NCI-H1105 (cell line): ENCODE measurements around the gene ASTN1.

Source experiments
- DNase-seq: peaks from one replicate; lab custom pipeline; 2025; lab: John Stamatoyannopoulos, UW

Gene ASTN1

DNA sequence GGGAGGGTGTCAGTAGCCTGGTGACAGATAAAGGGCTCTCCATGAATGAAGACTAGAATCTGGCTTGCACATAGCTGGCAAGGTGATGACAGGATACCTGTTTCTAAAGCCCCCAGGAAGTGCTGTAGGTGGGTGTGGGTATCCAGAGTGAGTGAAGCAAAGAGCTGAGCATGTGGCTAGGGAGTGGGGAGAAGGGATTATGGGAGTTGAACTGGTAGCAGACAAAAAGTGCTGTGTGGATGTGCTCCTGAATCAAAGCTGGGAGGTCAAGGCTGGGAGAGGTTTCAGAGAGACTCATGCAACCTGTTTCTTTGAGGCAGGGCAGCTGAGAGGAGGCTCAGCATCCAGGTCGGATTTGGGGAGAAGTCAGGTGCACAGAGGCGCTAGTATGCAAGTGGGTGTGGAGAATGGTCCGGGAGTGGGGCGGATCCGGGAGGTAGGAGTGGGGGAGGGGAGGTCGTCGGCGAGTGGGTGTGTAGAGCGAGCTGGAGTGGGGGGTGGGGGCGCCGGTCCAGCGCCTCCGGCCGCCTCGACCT lies 600 bp downstream of the ASTN1 start:
- DNase-seq: no peak

DNA sequence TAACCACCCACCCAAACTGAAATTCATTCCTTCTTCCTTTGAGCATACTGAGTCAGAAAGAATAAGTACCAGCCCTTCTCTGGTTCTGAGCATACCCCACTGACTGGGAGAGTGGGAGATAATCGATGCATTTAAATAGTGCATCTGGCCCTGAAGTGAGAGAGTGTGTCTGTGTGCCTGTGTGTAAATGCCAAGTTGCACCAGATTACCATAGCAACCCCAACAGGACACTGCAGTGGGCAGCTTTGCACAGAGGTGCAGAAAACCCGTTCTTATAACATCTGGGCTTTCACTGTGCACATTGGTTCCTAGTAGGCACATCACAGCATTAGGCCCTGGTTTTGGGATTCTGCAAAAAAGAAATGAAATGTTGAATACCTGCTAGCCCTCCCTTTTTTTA lies 2.3 kb downstream of the ASTN1 start:
- DNase-seq: no peak

DNA sequence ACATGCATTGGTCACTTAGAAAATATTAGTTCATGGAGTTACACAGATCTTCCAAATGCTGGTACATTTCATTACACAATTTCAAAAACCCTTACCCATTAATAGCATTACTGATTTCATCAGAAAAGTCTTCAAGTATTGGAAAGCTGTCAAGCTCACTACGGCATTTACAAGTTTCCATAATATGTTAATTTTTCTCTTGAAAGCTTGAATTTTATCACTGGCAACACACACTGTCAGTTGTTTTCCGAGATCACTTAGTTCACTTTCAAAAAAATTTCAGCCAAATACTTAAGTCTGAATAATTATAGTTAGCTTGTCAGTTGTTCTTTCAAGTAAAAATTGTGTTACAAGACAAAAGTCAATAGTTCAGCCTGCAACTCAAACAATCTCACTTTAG lies 18.0 kb downstream of the ASTN1 start:
- no peak for DNase-seq

DNA sequence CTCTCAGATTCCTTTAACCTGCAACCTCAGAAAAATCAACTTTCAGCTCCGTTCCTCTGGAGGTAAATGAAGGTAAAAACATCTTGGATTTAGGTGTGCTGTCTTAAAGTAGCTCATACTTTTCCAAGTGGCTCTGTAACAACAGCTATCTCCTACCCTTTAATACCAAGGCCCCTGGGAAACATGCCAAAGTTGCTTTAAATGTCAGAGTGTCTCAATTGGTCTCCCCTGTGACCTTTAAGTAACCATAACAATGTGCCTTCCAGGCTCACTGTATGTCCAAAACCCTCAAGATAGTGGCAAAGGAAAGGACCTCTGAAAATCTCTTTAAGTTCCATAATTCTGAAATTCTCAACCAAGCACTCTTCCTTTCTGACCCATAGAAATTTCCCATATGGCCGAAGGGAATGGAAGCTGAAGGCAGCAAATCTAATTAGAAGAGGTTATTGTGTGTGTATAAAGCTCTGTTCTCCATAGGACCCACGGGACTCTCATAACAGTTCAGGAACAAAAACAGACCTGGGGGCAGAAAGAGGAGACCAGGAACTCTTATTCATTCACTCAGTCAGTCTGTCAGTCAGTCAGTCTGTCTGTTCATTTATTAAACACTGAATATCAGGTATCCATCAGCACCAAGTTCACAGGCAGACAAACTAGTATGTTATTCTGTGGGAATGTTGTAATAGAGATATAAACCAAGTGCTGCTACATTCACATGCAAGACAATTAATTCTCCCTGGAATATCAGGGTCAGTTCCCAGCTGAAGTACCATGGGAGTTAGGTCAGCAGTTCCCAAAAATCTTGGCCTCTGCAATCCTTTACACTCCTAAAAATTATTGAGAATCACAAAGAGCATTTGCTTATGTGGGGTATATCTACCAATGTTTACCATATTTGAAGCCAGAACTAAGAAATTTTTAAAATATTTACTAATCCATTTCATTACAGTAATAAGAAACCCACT lies 19.1 kb downstream of the ASTN1 start:
- DNase-seq: no peak

DNA sequence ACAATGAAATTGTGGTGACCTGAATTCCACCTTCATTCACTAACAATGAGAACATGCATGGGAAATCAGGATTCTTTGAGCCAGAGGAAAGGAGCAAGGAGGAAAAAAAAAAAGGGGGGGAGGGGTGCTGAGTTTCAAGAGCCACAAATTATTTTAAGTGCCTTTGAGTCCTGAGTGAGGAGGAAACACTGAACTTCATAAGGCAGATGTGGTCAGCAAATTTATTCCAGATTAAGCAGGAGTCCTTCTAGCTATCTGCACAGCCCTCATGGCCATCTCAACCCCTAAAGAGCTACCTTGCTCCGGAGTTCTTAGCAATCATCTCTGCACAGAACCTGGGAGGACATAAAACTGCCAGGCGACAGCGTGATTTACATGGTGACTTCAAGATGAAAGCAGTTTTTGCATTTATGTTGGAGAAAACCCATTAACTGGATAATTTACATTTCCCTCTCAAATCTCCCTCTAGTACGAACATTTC lies 21.7 kb downstream of the ASTN1 start:
- DNase-seq: no peak

DNA sequence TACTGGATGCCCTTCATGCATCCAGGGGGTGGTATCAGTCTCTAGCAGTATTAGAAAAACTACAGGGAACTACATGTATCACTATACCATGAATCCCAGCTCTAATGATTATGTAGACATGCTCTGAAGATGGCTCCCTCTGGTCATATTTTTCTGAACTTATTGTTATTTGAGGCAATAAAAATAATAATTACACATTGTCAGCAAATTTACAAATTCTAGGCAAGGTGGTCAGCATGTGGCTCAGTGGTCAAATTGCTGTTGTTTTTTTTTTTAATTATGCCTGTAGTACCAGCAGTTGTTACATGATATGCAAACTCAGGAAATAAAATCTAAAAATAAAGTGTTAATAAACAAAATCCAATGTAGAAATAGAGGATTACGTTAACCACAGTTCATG lies 22.5 kb downstream of the ASTN1 start:
- DNase-seq: no peak

DNA sequence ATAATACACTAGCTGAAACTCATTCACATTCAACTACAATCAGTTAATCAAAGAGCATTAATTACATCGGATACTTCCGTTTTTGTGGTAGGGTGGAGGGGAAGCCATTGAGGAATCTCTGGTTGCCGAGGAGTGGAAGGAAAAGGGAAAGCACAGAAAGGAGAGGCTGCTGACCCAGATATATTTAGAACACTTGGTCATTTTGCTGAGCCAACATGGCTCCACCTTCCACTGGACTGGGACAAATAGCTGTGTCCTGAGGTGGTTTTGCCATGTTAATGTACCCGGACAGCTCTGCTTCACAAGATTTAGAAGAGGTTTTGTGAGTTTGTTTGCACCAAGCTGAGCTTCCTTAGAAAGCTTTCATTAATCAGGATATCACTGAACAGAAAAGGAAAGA lies 26.2 kb downstream of the ASTN1 start:
- no peak for DNase-seq

DNA sequence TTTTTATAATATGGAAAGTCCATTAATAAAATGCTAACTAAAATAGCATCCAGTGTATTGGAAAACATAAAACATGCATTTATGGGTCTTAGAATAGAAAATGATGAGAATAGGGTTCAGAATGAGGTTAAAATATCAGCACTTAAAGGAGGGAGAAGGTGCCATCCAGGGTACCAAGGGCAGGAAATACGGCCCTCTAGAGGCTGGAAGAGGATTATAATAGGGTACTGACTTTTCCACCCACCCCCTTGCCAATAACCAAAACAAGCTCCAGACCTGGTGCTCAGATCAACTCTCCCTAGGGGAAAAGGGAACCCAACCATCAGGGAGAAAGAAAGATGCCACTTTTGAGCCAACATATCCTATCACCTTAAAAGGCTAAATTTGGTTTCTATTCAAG lies 26.7 kb downstream of the ASTN1 start:
- DNase-seq: no peak

DNA sequence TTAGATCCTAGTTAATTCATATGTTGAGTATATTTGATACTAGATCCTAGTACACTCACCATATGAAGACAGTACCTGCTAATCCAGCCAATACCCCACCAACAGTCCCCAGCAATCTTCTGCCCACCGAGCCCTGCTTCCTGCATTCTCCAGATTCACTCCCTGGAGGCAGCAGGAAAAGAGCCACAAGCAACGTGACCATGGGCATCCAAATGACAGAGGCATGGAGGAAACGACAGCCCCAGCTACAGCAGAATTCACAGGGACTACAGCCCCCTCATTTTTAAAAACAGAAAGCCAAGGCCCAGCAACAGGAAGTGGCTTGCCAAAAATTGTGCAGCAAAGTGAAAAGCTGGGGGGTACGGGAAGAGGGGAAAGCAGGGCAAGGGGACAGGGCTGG lies 29.3 kb downstream of the ASTN1 start:
- DNase-seq: no peak

DNA sequence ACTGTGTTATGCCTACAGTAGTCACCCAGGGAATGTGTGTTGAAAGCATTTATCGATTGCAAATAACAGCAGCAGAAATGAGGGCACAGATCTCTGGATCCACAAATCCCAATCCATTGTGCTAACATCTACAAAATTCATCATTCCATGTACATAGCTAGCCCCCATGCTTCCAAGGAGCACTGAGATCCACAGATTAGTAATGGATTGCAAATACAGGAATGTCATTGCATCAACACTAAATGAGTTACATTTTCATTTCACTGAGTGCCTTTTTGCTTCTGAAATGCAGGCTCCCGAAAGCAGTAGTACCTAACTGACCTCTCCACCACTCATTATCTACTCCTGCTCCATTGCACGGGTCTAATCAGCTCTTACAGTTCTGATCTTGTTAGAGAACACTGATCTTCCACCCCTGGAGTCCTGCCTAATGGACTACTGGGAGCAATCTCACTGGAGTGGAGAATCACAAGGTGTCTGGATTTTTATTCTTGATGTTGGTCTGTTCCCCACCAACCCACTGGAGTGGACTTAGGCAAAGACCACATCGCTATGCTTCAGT lies 30.5 kb downstream of the ASTN1 start:
- no peak for DNase-seq

DNA sequence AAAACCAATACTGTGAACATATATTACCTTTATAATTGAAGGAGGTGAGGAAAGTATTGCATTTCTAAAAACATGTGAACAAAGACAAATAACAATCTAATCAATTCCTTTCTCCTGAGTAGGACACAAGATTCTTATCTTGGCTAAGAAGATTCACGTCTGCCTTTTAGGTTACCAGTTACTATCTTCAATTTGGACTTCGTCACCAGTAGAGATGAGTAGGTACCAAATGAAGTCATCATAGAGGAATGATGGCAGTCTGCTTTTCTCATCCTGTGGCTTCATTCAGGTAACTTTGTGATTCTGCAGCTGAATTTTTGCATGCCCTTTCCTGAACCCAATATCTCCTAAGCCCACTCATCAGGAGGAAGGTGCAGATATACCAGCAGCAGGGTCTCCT lies 32.4 kb downstream of the ASTN1 start:
- DNase-seq: no peak

DNA sequence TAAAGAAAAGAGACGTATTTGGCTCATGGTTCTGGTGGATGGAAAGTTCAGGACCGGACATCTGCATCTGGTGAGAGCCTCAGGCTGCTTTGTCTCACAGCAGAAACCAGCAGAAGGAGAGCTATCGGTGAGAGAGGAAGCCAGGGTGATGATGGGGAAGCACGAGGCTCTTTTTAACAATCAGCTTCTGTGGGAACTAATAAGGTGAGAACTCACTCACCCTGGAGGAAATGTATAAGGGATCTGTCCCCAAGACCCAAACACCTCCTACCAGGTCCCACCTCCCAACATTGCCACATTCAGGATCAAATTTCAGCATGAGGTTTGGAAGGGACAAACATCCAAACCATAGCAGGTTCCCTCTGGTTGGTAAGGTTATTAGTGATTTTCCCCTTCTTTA lies 32.8 kb downstream of the ASTN1 start:
- DNase-seq: no peak

DNA sequence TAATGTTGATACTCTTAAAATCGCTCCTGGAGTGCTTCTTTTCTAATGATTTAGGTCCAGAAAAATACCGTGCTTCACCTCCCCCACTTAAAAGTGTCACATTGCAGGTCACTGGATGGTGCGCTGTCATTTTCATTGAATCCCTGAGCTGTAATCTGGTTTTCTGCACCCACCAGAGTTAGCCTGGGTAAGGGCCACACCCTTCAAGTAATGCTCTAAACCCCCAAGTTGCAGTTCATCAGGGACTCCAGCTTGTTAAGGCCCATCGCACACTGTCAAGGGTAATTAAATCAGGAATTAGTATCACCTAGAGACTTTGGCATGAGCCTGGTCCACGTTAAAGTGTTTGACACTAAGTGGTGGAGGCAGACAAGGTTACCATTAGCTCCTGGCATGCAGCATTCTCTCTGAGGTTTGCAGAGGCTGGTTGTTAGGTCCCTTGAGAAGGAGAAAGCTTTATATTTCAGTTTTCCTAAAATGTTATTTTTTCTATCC lies 34.0 kb downstream of the ASTN1 start:
- no peak for DNase-seq

DNA sequence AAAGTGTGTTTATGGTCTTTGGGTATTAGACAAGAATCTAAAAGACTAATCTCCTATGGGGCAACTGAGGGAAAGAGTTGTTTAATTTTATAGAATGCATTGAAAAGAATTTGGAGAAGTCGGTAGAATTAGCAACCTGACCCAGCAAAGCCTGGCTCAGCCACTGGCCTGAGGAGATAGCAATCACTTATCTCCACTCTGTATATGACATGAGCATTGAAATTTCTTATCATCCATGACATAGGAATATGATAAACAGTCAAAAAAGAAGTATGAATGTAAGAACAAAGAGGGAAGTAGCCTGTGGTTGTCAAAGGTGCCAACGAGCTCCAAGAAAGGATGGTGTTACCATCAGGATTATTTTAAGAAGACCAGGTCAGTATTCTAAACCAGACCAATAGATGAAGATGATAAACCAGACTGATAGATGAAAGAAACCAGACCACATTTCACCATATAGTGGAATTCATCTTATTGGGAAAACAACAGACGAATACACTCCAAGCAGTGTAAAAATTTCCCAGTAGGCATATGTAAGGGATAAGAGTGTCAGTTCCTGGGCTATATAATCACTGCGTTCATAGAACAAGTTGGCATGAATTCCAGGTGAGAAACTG lies 35.7 kb downstream of the ASTN1 start:
- no peak for DNase-seq

DNA sequence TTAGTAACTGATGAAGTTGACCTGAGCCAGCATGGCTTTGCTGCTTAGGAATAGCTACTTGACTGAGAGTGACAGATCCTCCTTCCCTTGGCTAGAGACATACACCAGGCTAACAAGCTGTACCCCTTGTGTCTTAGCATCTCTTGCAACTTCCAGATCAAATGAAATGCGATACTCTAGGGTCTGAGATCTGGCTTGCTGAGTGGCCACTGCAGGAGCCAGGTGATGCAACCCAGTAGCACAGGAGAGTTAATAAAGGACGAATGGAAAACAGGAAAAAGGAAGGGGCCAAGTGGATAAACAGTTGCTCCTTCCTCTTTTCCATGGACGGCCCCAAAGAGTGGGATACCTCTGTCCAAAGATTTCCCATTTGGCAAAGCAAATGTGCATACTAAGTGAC lies 38.2 kb downstream of the ASTN1 start:
- no peak for DNase-seq

DNA sequence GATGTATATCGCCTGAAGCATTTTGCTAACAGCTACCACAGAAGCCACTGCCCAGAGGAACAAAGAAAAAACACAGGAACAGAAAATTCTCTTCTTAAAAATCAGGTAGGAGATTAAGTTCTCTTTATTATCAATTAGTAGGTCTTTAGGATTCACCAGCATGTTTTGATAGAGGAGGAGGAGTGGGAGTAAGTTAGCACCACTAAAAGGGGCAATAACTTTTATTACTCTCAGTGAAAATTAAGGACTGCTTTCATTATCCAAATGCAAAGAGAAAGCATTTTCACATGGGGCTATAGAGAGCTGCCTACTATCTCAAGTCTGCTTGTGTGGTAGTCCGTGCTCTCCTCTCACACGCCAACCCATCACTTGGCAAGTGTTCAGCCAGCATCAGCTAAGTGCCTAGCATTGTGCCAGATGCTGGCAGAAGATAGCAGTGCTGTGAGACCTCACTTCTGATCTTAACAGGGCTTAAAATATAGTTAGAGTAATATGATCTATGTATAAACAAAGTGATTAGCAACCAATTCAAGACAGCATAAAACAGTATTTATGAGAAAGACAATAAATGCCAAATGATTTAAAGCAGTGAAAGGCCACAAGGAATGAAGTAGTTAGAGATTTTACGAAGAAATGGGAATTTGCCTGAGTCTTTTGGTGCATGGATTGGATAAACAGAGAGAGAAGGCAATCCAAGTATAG lies 39.8 kb downstream of the ASTN1 start:
- DNase-seq: no peak

DNA sequence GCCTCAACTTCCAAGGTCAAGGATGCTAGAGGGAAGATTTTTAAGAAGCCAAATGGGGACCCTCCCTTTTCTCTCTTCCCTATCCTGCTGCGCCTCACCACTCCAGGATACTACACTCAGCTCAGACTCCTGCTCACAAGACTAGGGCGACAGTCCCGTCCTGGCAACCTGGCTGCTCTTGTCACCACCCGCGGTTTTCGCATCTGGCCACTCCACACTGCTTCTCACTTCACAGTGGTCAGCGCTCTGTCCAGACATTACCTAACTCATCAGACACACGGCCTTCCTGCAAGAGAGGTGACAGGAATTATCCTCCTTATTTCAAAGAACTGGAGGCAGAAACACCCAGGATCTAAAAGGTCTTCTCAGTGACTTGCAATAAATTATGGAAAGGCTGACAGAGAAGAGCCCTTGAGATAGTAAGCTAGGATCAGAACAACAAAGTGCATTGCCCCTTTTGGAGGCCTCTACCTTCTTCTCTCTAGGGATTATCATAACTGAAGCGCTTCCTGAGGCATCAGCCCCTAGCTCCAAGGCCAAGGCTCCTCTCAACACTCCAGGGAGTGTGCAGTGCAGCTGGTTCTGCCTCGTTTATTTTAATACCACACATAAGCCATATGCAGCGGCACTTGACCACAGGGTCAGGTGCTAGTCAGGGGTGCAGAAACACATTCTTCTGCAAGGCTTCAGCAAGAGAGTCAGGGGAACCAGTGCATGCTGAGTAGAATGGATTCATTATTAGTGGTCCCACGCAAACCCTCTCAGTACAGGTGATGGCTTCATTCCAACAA lies 41.9 kb downstream of the ASTN1 start:
- DNase-seq: no peak

DNA sequence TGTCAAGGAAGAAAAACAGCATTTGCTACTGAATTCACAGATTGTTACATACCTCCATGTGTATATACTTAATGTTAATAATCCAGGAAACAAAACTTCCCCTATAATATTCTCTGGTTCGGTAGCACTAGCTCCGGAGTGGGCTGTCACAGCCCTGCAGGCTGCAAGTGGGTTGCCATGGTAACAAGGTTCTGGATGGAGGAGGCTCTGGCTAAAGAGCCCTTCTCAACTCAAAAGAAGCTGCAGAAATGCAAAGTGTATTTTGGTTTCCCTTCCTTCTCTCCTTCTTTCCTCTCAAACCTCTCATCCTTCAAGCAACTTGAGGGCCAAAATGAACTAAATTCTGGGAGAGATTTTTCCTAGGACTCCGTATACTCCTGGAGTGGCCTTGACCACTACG lies 45.2 kb downstream of the ASTN1 start:
- peak; percentile 17 for DNase-seq

DNA sequence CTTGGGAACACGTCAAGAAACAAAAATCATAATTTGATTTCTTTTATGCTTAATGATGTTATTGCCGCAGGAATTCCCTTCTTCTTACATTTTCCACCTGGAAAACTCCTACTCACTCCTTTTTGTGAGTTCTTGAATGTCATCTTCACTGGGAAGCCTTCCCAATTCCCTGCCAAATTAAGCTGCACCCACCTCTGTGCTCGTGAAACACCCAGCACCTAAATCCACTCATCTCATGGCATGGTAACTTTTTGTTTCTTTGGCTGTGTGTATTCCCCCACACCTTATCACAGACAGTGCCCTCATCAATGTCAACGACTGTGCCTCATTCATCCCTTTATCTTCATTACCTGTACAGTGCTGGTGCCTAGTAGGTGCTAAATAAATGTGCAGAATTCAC lies 45.6 kb downstream of the ASTN1 start:
- DNase-seq: no peak

DNA sequence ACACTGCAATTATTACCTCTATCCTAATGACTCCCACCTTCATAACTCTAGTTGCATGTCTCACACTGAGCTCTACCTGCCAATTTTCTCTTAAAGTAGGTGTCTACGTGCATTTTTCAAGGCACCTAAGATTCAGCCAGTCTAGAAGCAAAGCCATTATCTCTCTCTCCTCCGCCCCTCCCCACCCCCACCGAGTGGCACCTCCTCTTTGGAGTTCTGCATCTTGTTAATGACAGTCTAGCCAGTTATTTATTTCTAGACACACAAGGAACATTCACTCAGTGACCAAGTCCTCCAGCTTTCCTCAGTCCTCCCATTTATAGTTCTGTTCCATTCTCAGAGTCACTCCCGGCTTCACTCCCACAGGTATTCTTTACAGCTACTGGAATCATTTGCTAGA lies 47.6 kb downstream of the ASTN1 start:
- DNase-seq: no peak
